H9 (cell line): ENCODE results near the gene CELSR2. TPM values are rescaled to one million over a fixed set of nuclear protein-coding genes. Genes with fewer than 3 reads are reported as not detected.

Experiments used
- DNase-seq: peaks from one replicate; pipeline ENCODE4 v3.0.0-alpha.2; 2017
- H2AFZ ChIP-seq: one replicate; pipeline ENCODE4 v1.6.1; 2013; ENCODE audit warnings: mild to moderate bottlenecking, low read length, control low read depth, moderate library complexity
- H2AK5ac ChIP-seq: 2 replicates; pipeline ENCODE4 v1.6.1; 2013; ENCODE audit warnings: low read length, control low read depth, mixed read lengths; ENCODE audit not compliant: insufficient read length
- H2BK120ac ChIP-seq: one replicate; pipeline ENCODE4 v1.6.1; 2013; ENCODE audit warnings: low read depth, mild to moderate bottlenecking, low read length, control low read depth, inconsistent platforms; ENCODE audit not compliant: poor library complexity, severe bottlenecking
- H2BK12ac ChIP-seq: 2 replicates; pipeline ENCODE4 v1.6.1; 2013; ENCODE audit warnings: low read length, control low read depth, mixed read lengths, low read depth; ENCODE audit not compliant: insufficient read length
- H2BK15ac ChIP-seq: 2 replicates; pipeline ENCODE4 v1.6.1; 2013; ENCODE audit warnings: low read depth, low read length, control low read depth
- H2BK20ac ChIP-seq: one replicate; pipeline ENCODE4 v1.6.1; 2013; ENCODE audit warnings: low read depth, mild to moderate bottlenecking, low read length, control low read depth, inconsistent platforms; ENCODE audit not compliant: poor library complexity, severe bottlenecking
- H2BK5ac ChIP-seq: 2 replicates; pipeline ENCODE4 v1.6.1; 2013; ENCODE audit warnings: low read length, control low read depth, mixed read lengths; ENCODE audit not compliant: insufficient read length
- H3K14ac ChIP-seq: 2 replicates; pipeline ENCODE4 v1.6.1; 2013; ENCODE audit warnings: low read length, control low read depth; ENCODE audit not compliant: insufficient read depth
- H3K18ac ChIP-seq: 2 replicates; pipeline ENCODE4 v1.6.1; 2013; ENCODE audit warnings: low read depth, mild to moderate bottlenecking, mixed read lengths, low read length, control low read depth; ENCODE audit not compliant: insufficient read length
- H3K23ac ChIP-seq: 2 replicates; pipeline ENCODE4 v1.6.1; 2013; ENCODE audit warnings: low read length, control low read depth, mixed read lengths, low read depth; ENCODE audit not compliant: insufficient read length
- H3K23me2 ChIP-seq: 2 replicates; pipeline ENCODE4 v1.6.1; 2013; ENCODE audit warnings: low read depth, mild to moderate bottlenecking, mixed read lengths, low read length, control low read depth; ENCODE audit not compliant: insufficient read length, poor library complexity, severe bottlenecking
- H3K27ac ChIP-seq: 2 replicates; pipeline ENCODE4 v1.5.1; 2013; ENCODE audit warnings: low read length, control low read depth, mixed read lengths, low read depth; ENCODE audit not compliant: insufficient read length
- H3K27me3 ChIP-seq: 2 replicates; pipeline ENCODE4 v1.6.1; 2013; ENCODE audit warnings: low read length, control low read depth, inconsistent platforms; ENCODE audit not compliant: insufficient read depth
- H3K4ac ChIP-seq: 2 replicates; pipeline ENCODE4 v1.6.1; 2013; ENCODE audit warnings: low read depth, mild to moderate bottlenecking, control low read depth, inconsistent platforms, low read length, moderate library complexity
- H3K4me1 ChIP-seq: 2 replicates; pipeline ENCODE4 v1.6.1; 2013; ENCODE audit warnings: low read length, control low read depth, inconsistent platforms; ENCODE audit not compliant: insufficient read depth
- H3K4me2 ChIP-seq: 2 replicates; pipeline ENCODE4 v1.6.1; 2013; ENCODE audit warnings: low read length, control low read depth, mixed read lengths; ENCODE audit not compliant: insufficient read length, insufficient read depth
- H3K56ac ChIP-seq: 2 replicates; pipeline ENCODE4 v1.6.1; 2013; ENCODE audit warnings: low read depth, mild to moderate bottlenecking, mixed read lengths, low read length, control low read depth; ENCODE audit not compliant: insufficient read length
- H3K79me1 ChIP-seq: 2 replicates; pipeline ENCODE4 v1.6.1; 2013; ENCODE audit warnings: low read depth, mild to moderate bottlenecking, moderate library complexity, low read length, control low read depth, inconsistent platforms; ENCODE audit not compliant: insufficient read depth, poor library complexity, severe bottlenecking
- H3K79me2 ChIP-seq: 2 replicates; pipeline ENCODE4 v1.6.1; 2013; ENCODE audit warnings: low read length, control low read depth, inconsistent platforms; ENCODE audit not compliant: insufficient read depth
- H3K9ac ChIP-seq: 2 replicates; pipeline ENCODE4 v1.6.1; 2013; ENCODE audit warnings: low read length, control low read depth, mixed read lengths; ENCODE audit not compliant: insufficient read length; ENCODE audit errors: extremely low read depth
- H3K9me3 ChIP-seq: one replicate; pipeline ENCODE4 v1.6.1; 2013; ENCODE audit warnings: low read depth, low read length, inconsistent platforms; ENCODE audit not compliant: control insufficient read depth
- H3T11ph ChIP-seq: one replicate; pipeline ENCODE4 v1.6.1; 2013; ENCODE audit warnings: mild to moderate bottlenecking, low read length, control low read depth, inconsistent platforms
- H4K20me1 ChIP-seq: one replicate; pipeline ENCODE4 v1.6.1; 2013; ENCODE audit not compliant: control insufficient read depth, insufficient read length, insufficient read depth
- H4K5ac ChIP-seq: 2 replicates; pipeline ENCODE4 v1.6.1; 2013; ENCODE audit warnings: low read depth, mild to moderate bottlenecking, mixed read lengths, low read length, control low read depth; ENCODE audit not compliant: insufficient read length
- H4K8ac ChIP-seq: replicated peaks from 2 replicates; pipeline ENCODE4 v1.6.1; 2013; ENCODE audit warnings: low read length, control low read depth, mixed read lengths, low read depth; ENCODE audit not compliant: insufficient read length
- H4K91ac ChIP-seq: 2 replicates; pipeline ENCODE4 v1.6.1; 2013; ENCODE audit warnings: low read depth, mild to moderate bottlenecking, moderate library complexity, mixed read lengths, low read length, control low read depth; ENCODE audit not compliant: insufficient read length
- H3K27ac Mint-ChIP-seq, 3 experiments: 2 replicates in 2 of 3; 3 replicates in 1 of 3; pipeline ENCODE4 v1.8.0; 2020 to 2021; ENCODE audit warnings: mixed read lengths in 3 of 3, mild to moderate bottlenecking in 1 of 3, moderate library complexity in 1 of 3
- H3K27me3 Mint-ChIP-seq: 2 replicates; pipeline ENCODE4 v1.8.0; 2021; ENCODE audit warnings: low read depth, mild to moderate bottlenecking, moderate library complexity, mixed read lengths
- H3K36me3 Mint-ChIP-seq, 3 experiments: 2 replicates in 2 of 3; 3 replicates in 1 of 3; pipeline ENCODE4 v1.8.0; 2020 to 2021; ENCODE audit warnings: low read depth in 3 of 3, mixed read lengths in 3 of 3; ENCODE audit not compliant: insufficient read depth in 1 of 3
- H3K4me1 Mint-ChIP-seq, 2 experiments: 2 replicates each; pipeline ENCODE4 v1.8.0; 2020; ENCODE audit warnings: mixed read lengths in 2 of 2
- H3K4me3 Mint-ChIP-seq, 2 experiments: 2 replicates in 1 of 2; 3 replicates in 1 of 2; pipeline ENCODE4 v1.8.0; 2020 to 2021; ENCODE audit warnings: mild to moderate bottlenecking in 2 of 2, mixed read lengths in 2 of 2, moderate library complexity in 1 of 2
- H3K9me3 Mint-ChIP-seq, 2 experiments: 2 replicates in 1 of 2; 3 replicates in 1 of 2; pipeline ENCODE4 v1.8.0; 2020; ENCODE audit warnings: mild to moderate bottlenecking in 2 of 2, mixed read lengths in 2 of 2, moderate library complexity in 1 of 2
- WGBS: extraction: QIAGEN DNeasy Blood & Tissue Kit; methylation state at CpG from one replicate; pipeline ENCODE4 v1.1.7; 2013; ENCODE audit warnings: missing lambda C conversion rate, low lambda C conversion rate, mixed read lengths; ENCODE audit not compliant: insufficient read length; ENCODE audit errors: extremely low coverage; 5-methylcytosine and 5-hydroxymethylcytosine counted together
- total RNA-seq: library from RNA; stranded (reverse); gene quantifications from 2 replicates; pipeline ENCODE4 v1.2.1, GENCODE V29; 2021
- TF ChIP-seq, protein P1 (sequence below): fragments of 200-600 bp; sonication (generic); conservative IDR thresholded peaks from 3 replicates; pipeline ENCODE4 v1.8.0; 2021; ENCODE audit warnings: antibody characterized with exemption, mild to moderate bottlenecking

Gene CELSR2
- total RNA-seq, 1 experiment from 2014 or later: 29.2 TPM

DNA sequence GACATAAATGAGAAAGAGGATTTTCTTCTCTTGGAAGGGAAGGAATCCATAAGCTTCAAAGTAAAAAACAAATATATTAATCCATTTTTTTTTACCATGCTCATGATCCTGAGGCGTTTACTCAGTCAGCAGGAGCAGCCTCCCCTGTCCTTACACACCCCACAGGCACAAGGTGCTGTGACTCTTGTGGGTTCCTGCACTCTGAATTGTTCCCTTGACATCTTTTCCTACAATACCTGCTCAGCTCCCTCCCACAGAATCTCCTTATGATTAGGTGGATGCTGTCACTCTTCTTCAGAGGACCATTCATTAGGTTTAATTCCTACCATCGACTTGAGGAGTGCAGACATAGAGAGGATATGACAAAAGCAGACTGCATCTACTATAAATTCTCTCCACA, 43.7 kb downstream of the CELSR2 start:
- Mint-ChIP-seq H3K4me3 (no peak overlapping the region), H3K4me1 (peaks cover 7 to 9% of the 10 kb centered on the region in 2 experiments), H3K36me3 (no peaks in the 10 kb centered on the region), H3K27ac (no peak overlapping the region), H3K9me3 (no peaks in the 10 kb centered on the region; a peak in 1 of 5 replicates), H3K27me3 (peaks cover 3% of the 10 kb centered on the region)
- Histone ChIP-seq H3K9me3 (no peaks in the 10 kb centered on the region), H4K20me1 (no peaks in the 10 kb centered on the region), H3K27ac (no peak overlapping the region), H2BK15ac (no peak overlapping the region), H3K4me1 (no peaks in the 10 kb centered on the region), H2BK12ac (no peak overlapping the region), H2BK20ac (no peak overlapping the region), H3K4me2 (no peak overlapping the region), H3K23ac (no peak overlapping the region), H4K8ac (no peak overlapping the region), H3T11ph (no peak overlapping the region), H3K9ac (no peak overlapping the region), H2BK5ac (no peak overlapping the region), H3K79me1 (no peaks in the 10 kb centered on the region), H3K4ac (no peak overlapping the region), H4K91ac (no peak overlapping the region), H3K56ac (no peak overlapping the region), H2BK120ac (no peak overlapping the region), H3K27me3 (no peaks in the 10 kb centered on the region), H2AFZ (no peak overlapping the region), H3K14ac (no peak overlapping the region), H4K5ac (no peak overlapping the region), H2AK5ac (no peak overlapping the region), H3K23me2 (no peaks in the 10 kb centered on the region), H3K18ac (no peak overlapping the region), H3K79me2 (no peaks in the 10 kb centered on the region)
- no peak for DNase-seq
- TF ChIP-seq, protein P1, sequence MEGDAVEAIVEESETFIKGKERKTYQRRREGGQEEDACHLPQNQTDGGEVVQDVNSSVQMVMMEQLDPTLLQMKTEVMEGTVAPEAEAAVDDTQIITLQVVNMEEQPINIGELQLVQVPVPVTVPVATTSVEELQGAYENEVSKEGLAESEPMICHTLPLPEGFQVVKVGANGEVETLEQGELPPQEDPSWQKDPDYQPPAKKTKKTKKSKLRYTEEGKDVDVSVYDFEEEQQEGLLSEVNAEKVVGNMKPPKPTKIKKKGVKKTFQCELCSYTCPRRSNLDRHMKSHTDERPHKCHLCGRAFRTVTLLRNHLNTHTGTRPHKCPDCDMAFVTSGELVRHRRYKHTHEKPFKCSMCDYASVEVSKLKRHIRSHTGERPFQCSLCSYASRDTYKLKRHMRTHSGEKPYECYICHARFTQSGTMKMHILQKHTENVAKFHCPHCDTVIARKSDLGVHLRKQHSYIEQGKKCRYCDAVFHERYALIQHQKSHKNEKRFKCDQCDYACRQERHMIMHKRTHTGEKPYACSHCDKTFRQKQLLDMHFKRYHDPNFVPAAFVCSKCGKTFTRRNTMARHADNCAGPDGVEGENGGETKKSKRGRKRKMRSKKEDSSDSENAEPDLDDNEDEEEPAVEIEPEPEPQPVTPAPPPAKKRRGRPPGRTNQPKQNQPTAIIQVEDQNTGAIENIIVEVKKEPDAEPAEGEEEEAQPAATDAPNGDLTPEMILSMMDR: no peak
- no CpG with 5 or more reads among the region's 2 CpGs for WGBS
